ENCODE data around the gene P2RX3. TPM values are rescaled to one million over a fixed set of nuclear protein-coding genes. Genes with fewer than 3 reads are reported as not detected.

The P2RX3 gene
- total RNA-seq, 1 donor from 2014 or later, result not detected

- H3K9me3 Mint-ChIP-seq (ENCODE audit: low read depth), result no peaks in the 10 kb centered on the region
- H3K27ac Mint-ChIP-seq, result peak overlapping the region; percentile 92
- peak; percentile 65 for DNase-seq (ENCODE audit: low spot score, unreplicated experiment)
- no peak for TF ChIP-seq CTCF (IDR thresholded peaks at IDR 0.05; ENCODE audit: unreplicated experiment)
- peaks cover 27% of the 10 kb centered on the region for H3K36me3 Mint-ChIP-seq (ENCODE audit: insufficient read depth)
- H3K4me3 Mint-ChIP-seq (ENCODE audit: low read depth), result peak overlapping the region; percentile 52
- peaks cover 20% of the 10 kb centered on the region for H3K4me1 Mint-ChIP-seq (ENCODE audit: low read depth)
- H3K27me3 Mint-ChIP-seq, result no peaks in the 10 kb centered on the region
Measured at GRCh38 chr11:57311109-57311936, 26.8 kb upstream of the P2RX3 start.

GRCh38 chr11:57312511-57313021 is 25.6 kb upstream of the P2RX3 start:
- Mint-ChIP-seq H3K27ac (peak overlapping the region; percentile 74), H3K9me3 (ENCODE audit: low read depth) (no peaks in the 10 kb centered on the region), H3K27me3 (no peaks in the 10 kb centered on the region), H3K4me3 (ENCODE audit: low read depth) (no peak overlapping the region), H3K4me1 (ENCODE audit: low read depth) (peaks cover 10% of the 10 kb centered on the region), H3K36me3 (ENCODE audit: insufficient read depth) (peaks cover 25% of the 10 kb centered on the region)
- no peak for TF ChIP-seq CTCF (IDR thresholded peaks at IDR 0.05; ENCODE audit: unreplicated experiment)
- no peak for DNase-seq (ENCODE audit: low spot score, unreplicated experiment)

- Mint-ChIP-seq H3K27ac (no peak overlapping the region), H3K36me3 (ENCODE audit: insufficient read depth) (peaks cover 27% of the 10 kb centered on the region), H3K27me3 (no peaks in the 10 kb centered on the region), H3K4me3 (ENCODE audit: low read depth) (no peak overlapping the region), H3K9me3 (ENCODE audit: low read depth) (no peaks in the 10 kb centered on the region), H3K4me1 (ENCODE audit: low read depth) (peaks cover 13% of the 10 kb centered on the region)
- DNase-seq (ENCODE audit: low spot score, unreplicated experiment), result no peak
- TF ChIP-seq CTCF (IDR thresholded peaks at IDR 0.05; ENCODE audit: unreplicated experiment), result no peak
Measured at GRCh38 chr11:57313071-57313787, 24.9 kb upstream of the P2RX3 start.

- no peaks in the 10 kb centered on the region for H3K9me3 Mint-ChIP-seq (ENCODE audit: low read depth)
- no peak for DNase-seq (ENCODE audit: low spot score, unreplicated experiment)
- H3K27me3 Mint-ChIP-seq, result no peaks in the 10 kb centered on the region
- TF ChIP-seq CTCF (IDR thresholded peaks at IDR 0.05; ENCODE audit: unreplicated experiment), result no peak
- peaks cover 25% of the 10 kb centered on the region for H3K36me3 Mint-ChIP-seq (ENCODE audit: insufficient read depth)
- peak overlapping the region; percentile 49 for H3K27ac Mint-ChIP-seq
- H3K4me3 Mint-ChIP-seq (ENCODE audit: low read depth), result no peak overlapping the region
- peaks cover 14% of the 10 kb centered on the region for H3K4me1 Mint-ChIP-seq (ENCODE audit: low read depth)
Measured at GRCh38 chr11:57313788-57314135, 24.4 kb upstream of the P2RX3 start.

- Mint-ChIP-seq H3K27me3 (no peaks in the 10 kb centered on the region), H3K4me3 (ENCODE audit: low read depth) (no peak overlapping the region), H3K9me3 (ENCODE audit: low read depth) (no peaks in the 10 kb centered on the region), H3K4me1 (ENCODE audit: low read depth) (peaks cover 16% of the 10 kb centered on the region), H3K27ac (peak overlapping the region; percentile 49), H3K36me3 (ENCODE audit: insufficient read depth) (peaks cover 23% of the 10 kb centered on the region)
- no peak for DNase-seq (ENCODE audit: low spot score, unreplicated experiment)
- no peak for TF ChIP-seq CTCF (IDR thresholded peaks at IDR 0.05; ENCODE audit: unreplicated experiment)
Measured at GRCh38 chr11:57314221-57314973, 23.8 kb upstream of the P2RX3 start.
